Karpas-422 (cell line): ENCODE data around the gene TBK1. TPM values are rescaled to one million over a fixed set of nuclear protein-coding genes. Genes with fewer than 3 reads are reported as not detected.

Experiments
- DNase-seq: peaks from one replicate; pipeline ENCODE4 v3.0.0-alpha.2; 2015
- H2AFZ ChIP-seq: fragments of 200-600 bp; sonication (generic); 2 replicates; pipeline ENCODE4 v1.6.1; 2014; ENCODE audit warnings: antibody characterized with exemption, low read length, mixed read lengths
- H3K27ac ChIP-seq: fragments of 200-600 bp; sonication (generic); 2 replicates; pipeline ENCODE4 v1.5.1; 2014; ENCODE audit warnings: mild to moderate bottlenecking, low read length, moderate library complexity
- H3K27me3 ChIP-seq: fragments of 200-600 bp; sonication (generic); 2 replicates; pipeline ENCODE4 v1.6.1; 2014; ENCODE audit warnings: low read length, mixed read lengths
- H3K36me3 ChIP-seq: fragments of 200-600 bp; sonication (generic); 2 replicates; pipeline ENCODE4 v1.6.1; 2014; ENCODE audit warnings: low read length, mixed read lengths; ENCODE audit not compliant: insufficient read depth
- H3K4me1 ChIP-seq: fragments of 200-600 bp; sonication (generic); 2 replicates; pipeline ENCODE4 v1.6.1; 2014; ENCODE audit warnings: mild to moderate bottlenecking, low read length, mixed read lengths
- H3K4me2 ChIP-seq: fragments of 200-600 bp; sonication (generic); 2 replicates; pipeline ENCODE4 v1.6.1; 2014; ENCODE audit warnings: low read length, low read depth, mild to moderate bottlenecking; ENCODE audit not compliant: poor library complexity, severe bottlenecking
- H3K4me3 ChIP-seq: fragments of 200-600 bp; sonication (generic); 2 replicates; pipeline ENCODE4 v1.5.1; 2014; ENCODE audit warnings: mild to moderate bottlenecking, antibody characterized with exemption, low read length, mixed read lengths
- H3K79me2 ChIP-seq: fragments of 200-600 bp; sonication (generic); 2 replicates; pipeline ENCODE4 v1.6.1; 2014; ENCODE audit warnings: mild to moderate bottlenecking, low read length, mixed read lengths
- H3K9ac ChIP-seq: fragments of 200-600 bp; sonication (generic); 2 replicates; pipeline ENCODE4 v1.6.0; 2014; ENCODE audit warnings: low read length
- H3K9me2 ChIP-seq: fragments of 200-600 bp; sonication (generic), shearing (Covaris generic); replicated peaks from 2 replicates; pipeline ENCODE4 v1.6.0; 2014; ENCODE audit warnings: mild to moderate bottlenecking, low read length, moderate library complexity; ENCODE audit not compliant: insufficient read depth
- H3K9me3 ChIP-seq: fragments of 300-700, 200-600 bp; sonication (generic); 2 replicates; pipeline ENCODE4 v1.6.1; 2014; ENCODE audit warnings: low read length, mixed read lengths
- H4K20me1 ChIP-seq: fragments of 200-600 bp; sonication (generic); 2 replicates; pipeline ENCODE4 v1.6.1; 2014; ENCODE audit warnings: mild to moderate bottlenecking, antibody characterized with exemption, low read length, low read depth; ENCODE audit not compliant: insufficient read depth
- total RNA-seq: library from RNA; depleted of rRNA; stranded (reverse); fragments of >200 nt; shearing (Covaris generic); gene quantifications from 2 replicates; pipeline ENCODE4 v1.2.3, GENCODE V29; 2014; ENCODE audit warnings: low replicate concordance

Gene TBK1
- total RNA-seq, 1 experiment from 2014 or later: 43.8 TPM

DNA sequence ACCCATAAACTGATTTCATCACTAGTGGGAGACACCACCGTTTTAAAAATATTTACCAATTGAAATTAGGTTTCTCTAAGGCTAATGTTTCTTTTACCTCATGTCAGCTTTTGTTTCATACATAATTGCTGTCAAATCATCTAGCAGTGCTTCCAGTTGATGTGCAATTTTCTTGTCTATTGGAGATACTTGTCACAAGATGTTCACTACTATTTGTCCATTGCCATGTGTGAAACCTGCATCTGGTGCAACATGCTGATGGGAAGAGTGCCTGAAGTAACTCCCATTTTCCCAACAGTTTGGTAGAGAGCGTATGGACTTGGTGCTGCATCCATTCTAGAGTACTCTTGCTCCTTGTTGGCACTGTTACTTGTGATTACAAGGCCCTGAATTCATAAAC lies 38.0 kb upstream of the TBK1 start:
- Histone ChIP-seq H3K4me3 (no peak overlapping the region), H3K4me1 (no peaks in the 10 kb centered on the region), H2AFZ (no peak overlapping the region), H3K4me2 (no peak overlapping the region), H3K9me3 (no peaks in the 10 kb centered on the region), H3K27me3 (no peaks in the 10 kb centered on the region), H3K36me3 (peaks cover 84% of the 10 kb centered on the region), H3K9me2 (no peaks in the 10 kb centered on the region), H3K79me2 (peaks cover 65% of the 10 kb centered on the region), H3K27ac (no peak overlapping the region), H4K20me1 (peaks cover 5% of the 10 kb centered on the region; the same call in 1 of the 2 replicates), H3K9ac (no peak overlapping the region)
- DNase-seq: no peak

- no peak overlapping the region for H2AFZ ChIP-seq
- H3K9me3 ChIP-seq: no peaks in the 10 kb centered on the region
- peaks cover 5% of the 10 kb centered on the region; the same call in 1 of the 2 replicates for H4K20me1 ChIP-seq
- H3K9me2 ChIP-seq: no peaks in the 10 kb centered on the region
- no peak for DNase-seq
- no peak overlapping the region for H3K4me3 ChIP-seq
- no peak overlapping the region for H3K4me2 ChIP-seq
- peaks cover 90% of the 10 kb centered on the region for H3K36me3 ChIP-seq
- H3K4me1 ChIP-seq: no peaks in the 10 kb centered on the region
- H3K9ac ChIP-seq: no peak overlapping the region
- H3K27ac ChIP-seq: no peak overlapping the region
- H3K79me2 ChIP-seq: peaks cover 38% of the 10 kb centered on the region
- H3K27me3 ChIP-seq: no peaks in the 10 kb centered on the region
Measured at GRCh38 chr12:64418209-64418608, 33.7 kb upstream of the TBK1 start.

DNA sequence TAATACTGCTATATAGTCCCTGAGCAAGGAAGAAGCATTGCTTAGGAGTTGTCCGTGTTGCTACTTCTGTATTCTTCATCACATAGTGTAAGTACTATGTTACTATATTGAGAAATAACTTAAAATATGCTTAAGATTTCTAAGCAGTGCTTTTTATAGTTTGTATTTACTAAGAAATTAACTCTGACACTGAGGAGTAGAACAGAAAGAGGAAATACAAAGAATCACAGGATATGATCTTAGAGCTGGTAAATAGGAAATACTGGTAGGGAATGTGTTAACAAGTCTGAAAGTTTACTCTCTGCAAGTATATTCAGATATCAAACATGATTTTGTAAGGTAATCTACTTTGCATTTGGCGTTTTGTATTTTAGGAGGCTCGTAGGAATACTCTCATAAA lies 32.2 kb upstream of the TBK1 start:
- Histone ChIP-seq H3K4me2 (no peak overlapping the region), H2AFZ (no peak overlapping the region), H3K9ac (no peak overlapping the region), H3K4me1 (no peaks in the 10 kb centered on the region), H3K9me2 (no peaks in the 10 kb centered on the region), H3K4me3 (no peak overlapping the region), H3K27me3 (no peaks in the 10 kb centered on the region), H3K27ac (no peak overlapping the region), H4K20me1 (0 out of 2 replicates have a peak, but pooled peaks cover 9% of the 10 kb centered on the region), H3K36me3 (peaks cover 88% of the 10 kb centered on the region), H3K9me3 (no peaks in the 10 kb centered on the region), H3K79me2 (peaks cover 25% of the 10 kb centered on the region)
- no peak for DNase-seq

- H3K27me3 ChIP-seq: no peaks in the 10 kb centered on the region
- 0 out of 2 replicates have a peak, but pooled peaks cover 3% of the 10 kb centered on the region for H4K20me1 ChIP-seq
- no peak overlapping the region for H2AFZ ChIP-seq
- H3K4me2 ChIP-seq: no peak overlapping the region
- H3K4me1 ChIP-seq: no peaks in the 10 kb centered on the region
- H3K79me2 ChIP-seq: peaks cover 21% of the 10 kb centered on the region; the same call in 1 of the 2 replicates
- H3K9me3 ChIP-seq: no peaks in the 10 kb centered on the region
- H3K9ac ChIP-seq: no peak overlapping the region
- H3K27ac ChIP-seq: no peak overlapping the region
- no peak overlapping the region for H3K4me3 ChIP-seq
- DNase-seq: no peak
- H3K36me3 ChIP-seq: peaks cover 80% of the 10 kb centered on the region
- H3K9me2 ChIP-seq: no peaks in the 10 kb centered on the region
Measured at GRCh38 chr12:64427988-64428387, 23.9 kb upstream of the TBK1 start.

- H3K27me3 ChIP-seq: no peaks in the 10 kb centered on the region
- no peaks in the 10 kb centered on the region for H3K4me1 ChIP-seq
- peaks cover 79% of the 10 kb centered on the region for H3K36me3 ChIP-seq
- H3K79me2 ChIP-seq: peaks cover 22% of the 10 kb centered on the region; the same call in 1 of the 2 replicates
- no peak overlapping the region for H3K9ac ChIP-seq
- H3K4me3 ChIP-seq: no peak overlapping the region
- H3K9me3 ChIP-seq: no peaks in the 10 kb centered on the region
- no peak overlapping the region for H3K4me2 ChIP-seq
- H4K20me1 ChIP-seq: 0 out of 2 replicates have a peak, but pooled peaks cover 2% of the 10 kb centered on the region
- no peaks in the 10 kb centered on the region for H3K9me2 ChIP-seq
- DNase-seq: no peak
- no peak overlapping the region for H3K27ac ChIP-seq
- no peak overlapping the region for H2AFZ ChIP-seq
Measured at GRCh38 chr12:64428956-64429355, 23.0 kb upstream of the TBK1 start.

DNA sequence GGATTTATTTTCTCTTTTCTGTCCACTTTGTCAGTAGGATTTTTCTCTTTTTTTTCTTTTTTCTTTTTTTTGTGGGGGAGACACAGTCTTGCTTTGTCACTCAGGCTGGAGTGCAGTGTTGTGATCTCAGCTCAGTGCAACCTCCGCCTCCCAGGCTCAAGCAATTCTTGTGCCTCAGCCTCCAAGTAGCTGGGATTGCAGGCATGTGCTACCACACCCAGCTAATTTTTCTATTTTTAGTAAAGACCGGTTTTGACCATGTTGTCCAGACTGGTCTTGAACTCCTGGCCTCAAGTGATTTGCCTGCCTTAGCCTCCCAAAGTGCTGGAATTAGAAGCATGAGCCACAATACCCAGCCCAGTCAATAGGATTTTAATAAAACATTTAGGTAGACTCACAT lies 21.0 kb upstream of the TBK1 start:
- Histone ChIP-seq H3K9ac (no peak overlapping the region), H3K36me3 (peaks cover 78% of the 10 kb centered on the region), H3K9me3 (no peaks in the 10 kb centered on the region), H2AFZ (no peak overlapping the region), H3K4me1 (no peaks in the 10 kb centered on the region), H3K9me2 (no peaks in the 10 kb centered on the region), H4K20me1 (no peaks in the 10 kb centered on the region), H3K27me3 (no peaks in the 10 kb centered on the region), H3K79me2 (peaks cover 23% of the 10 kb centered on the region; the same call in 1 of the 2 replicates), H3K27ac (no peak overlapping the region), H3K4me3 (no peak overlapping the region), H3K4me2 (no peak overlapping the region)
- DNase-seq: no peak

DNA sequence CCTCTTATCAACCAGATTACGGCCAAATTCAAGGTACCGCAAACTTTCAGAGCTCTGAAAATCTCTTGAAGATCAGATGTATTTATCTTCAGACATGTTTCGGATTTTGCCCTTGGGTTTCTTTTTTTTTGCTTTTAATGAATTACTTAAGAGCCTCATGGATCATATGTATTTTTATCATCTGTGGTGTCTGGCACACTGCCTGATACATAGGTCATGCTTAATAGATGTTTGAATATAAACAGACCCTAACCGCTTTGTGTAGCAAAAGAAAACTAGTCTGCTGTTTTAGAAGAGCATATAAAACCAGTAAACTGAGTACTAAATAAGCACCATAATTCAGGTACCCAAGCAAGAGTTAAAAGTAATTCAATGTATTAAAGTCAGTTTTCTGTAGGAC lies 20.1 kb upstream of the TBK1 start:
- H3K27ac ChIP-seq: no peak overlapping the region
- H4K20me1 ChIP-seq: no peaks in the 10 kb centered on the region
- H3K36me3 ChIP-seq: peaks cover 76% of the 10 kb centered on the region
- peaks cover 25% of the 10 kb centered on the region for H3K79me2 ChIP-seq
- no peaks in the 10 kb centered on the region for H3K9me3 ChIP-seq
- no peaks in the 10 kb centered on the region for H3K4me1 ChIP-seq
- no peak overlapping the region for H3K4me3 ChIP-seq
- DNase-seq: no peak
- no peak overlapping the region for H2AFZ ChIP-seq
- H3K9me2 ChIP-seq: no peaks in the 10 kb centered on the region
- no peaks in the 10 kb centered on the region for H3K27me3 ChIP-seq
- no peak overlapping the region for H3K4me2 ChIP-seq
- no peak overlapping the region for H3K9ac ChIP-seq

DNA sequence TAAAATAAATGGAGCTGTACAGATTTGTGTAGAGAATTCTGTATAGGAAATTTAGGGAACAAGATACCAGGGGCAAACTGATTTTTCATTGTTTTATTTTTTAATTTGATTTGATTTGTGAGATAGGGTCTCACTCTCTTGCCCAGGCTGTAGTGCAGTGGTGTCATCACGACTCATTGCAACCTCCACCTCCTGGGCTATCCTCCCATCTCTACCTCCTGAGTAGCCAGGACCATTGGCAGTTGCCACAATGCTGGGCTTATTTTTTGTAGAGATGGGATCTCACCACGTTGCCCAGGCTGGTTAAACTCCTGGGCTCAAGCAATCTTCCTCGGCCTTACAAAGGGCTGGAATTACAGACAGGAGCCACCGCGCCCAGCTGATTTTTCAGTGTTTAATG lies 18.0 kb upstream of the TBK1 start:
- H3K9me2 ChIP-seq: no peaks in the 10 kb centered on the region
- no peak overlapping the region for H3K4me3 ChIP-seq
- H3K4me1 ChIP-seq: no peaks in the 10 kb centered on the region
- H3K36me3 ChIP-seq: peaks cover 77% of the 10 kb centered on the region
- H3K9ac ChIP-seq: no peak overlapping the region
- H4K20me1 ChIP-seq: no peaks in the 10 kb centered on the region
- no peak overlapping the region for H2AFZ ChIP-seq
- no peak overlapping the region for H3K27ac ChIP-seq
- no peak for DNase-seq
- H3K79me2 ChIP-seq: peaks cover 26% of the 10 kb centered on the region
- no peak overlapping the region for H3K4me2 ChIP-seq
- no peaks in the 10 kb centered on the region for H3K27me3 ChIP-seq
- no peaks in the 10 kb centered on the region for H3K9me3 ChIP-seq

DNA sequence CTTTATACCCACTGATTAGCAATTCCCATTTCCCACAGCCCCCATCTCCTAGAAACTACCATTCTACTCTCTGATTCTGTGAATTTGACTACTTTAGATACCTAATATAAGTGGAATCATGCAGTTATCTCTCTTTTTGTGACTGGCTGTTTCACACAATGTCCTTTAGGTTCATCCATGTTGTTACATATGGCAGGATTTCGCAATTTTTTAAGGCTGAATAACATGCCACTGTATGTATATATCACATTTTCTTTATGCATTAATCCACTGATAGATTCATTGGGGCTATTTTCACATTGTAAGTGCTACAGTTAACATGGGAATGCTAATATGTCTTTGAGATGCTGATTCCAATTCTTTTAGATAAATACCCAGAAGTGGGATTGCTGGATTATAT lies 11.8 kb upstream of the TBK1 start:
- no peak overlapping the region for H3K9ac ChIP-seq
- no peak overlapping the region for H3K27ac ChIP-seq
- H3K27me3 ChIP-seq: no peaks in the 10 kb centered on the region
- H3K9me2 ChIP-seq: no peaks in the 10 kb centered on the region
- H3K4me3 ChIP-seq: no peak overlapping the region
- H2AFZ ChIP-seq: no peak overlapping the region
- no peak overlapping the region for H3K4me2 ChIP-seq
- H4K20me1 ChIP-seq: no peaks in the 10 kb centered on the region
- peaks cover 71% of the 10 kb centered on the region for H3K36me3 ChIP-seq
- H3K4me1 ChIP-seq: no peaks in the 10 kb centered on the region
- H3K79me2 ChIP-seq: peaks cover 25% of the 10 kb centered on the region
- no peak for DNase-seq
- H3K9me3 ChIP-seq: no peaks in the 10 kb centered on the region
